Measurements from ENCODE around the gene C20orf173. TPM values are rescaled to one million over a fixed set of nuclear protein-coding genes. Genes with fewer than 3 reads are reported as not detected.

C20orf173 gene
- total and polyA plus RNA-seq, 2 of the 13 experiments (the other 11 are each of a cell fraction or from before 2014, with no cell fraction given) = not detected

DNA sequence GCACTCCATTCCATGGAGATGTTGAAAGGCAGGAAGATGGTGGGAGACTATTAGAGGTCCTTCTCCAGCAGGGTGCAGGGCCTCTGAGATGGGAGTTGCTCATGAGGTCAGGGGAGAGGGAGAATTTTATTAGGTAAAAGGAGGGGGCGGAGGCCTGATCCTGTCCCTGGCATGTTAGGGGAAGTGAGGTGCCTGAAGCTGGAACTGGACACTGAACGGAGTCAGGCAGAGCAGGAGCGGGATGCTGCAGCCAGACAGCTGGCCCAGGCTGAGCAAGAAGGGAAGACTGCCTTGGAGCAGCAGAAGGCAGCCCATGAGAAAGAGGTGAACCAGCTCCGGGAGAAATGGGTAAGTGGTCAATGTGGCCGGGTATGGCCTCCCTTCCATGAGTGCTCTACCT lies 49.7 kb downstream of the C20orf173 start (continued):
- peak; percentile 22 for TF ChIP-seq RBM22 (optimal IDR thresholded peaks at IDR 0.05; ENCODE audit: low read length)
- TF ChIP-seq NCOA5 (CRISPR knock-in tag; IDR thresholded peaks at IDR 0.05) = no peak

DNA sequence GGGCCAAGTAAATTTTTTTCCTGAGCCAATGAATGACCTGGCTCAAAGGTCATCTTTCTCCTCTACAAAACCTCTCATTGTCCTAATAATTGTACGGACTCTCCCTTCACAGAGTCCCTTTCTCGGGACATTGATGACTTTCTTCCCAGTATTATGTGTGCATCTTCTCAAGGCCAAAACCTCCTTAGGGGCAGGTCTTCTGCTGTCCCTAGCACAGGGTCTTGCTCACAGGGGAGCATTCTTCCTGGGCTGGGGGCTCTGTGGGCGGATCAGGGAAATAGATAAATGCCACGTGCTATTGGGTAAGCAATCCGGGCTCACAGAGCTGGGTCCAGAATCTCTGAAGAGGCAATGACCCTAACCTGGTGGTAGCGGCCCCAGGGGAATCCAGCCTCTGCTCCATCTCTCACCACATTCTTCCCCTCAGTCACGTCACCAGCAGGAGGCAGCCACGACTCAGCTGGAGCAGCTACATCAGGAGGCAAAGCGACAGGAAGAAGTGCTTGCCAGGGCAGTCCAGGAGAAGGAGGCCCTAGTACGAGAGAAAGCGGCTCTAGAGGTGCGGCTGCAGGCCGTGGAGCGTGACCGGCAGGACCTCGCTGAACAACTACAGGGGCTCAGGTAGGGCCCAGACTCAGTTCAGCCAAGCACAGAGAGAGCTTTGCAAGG lies 50.5 kb downstream of the C20orf173 start:
- POLR2A ChIA-PET = interaction anchor here (0.9 to 2.7 kb wide), 11 partner anchors 8 to 265 kb away, joined by 3 to 46 read pairs (median 3); partner anchors contain the start of genes CEP250, ERGIC3 and RBM39
- intact Hi-C loops (cut with micrococcal nuclease; ENCODE audit: unreplicated experiment) (loop anchor here (2.0 kb wide), 1 partner anchor 16 kb away; no protein-coding TSS in a partner anchor), in situ Hi-C loops (cut with HindIII; ENCODE audit: extremely low pct_ligation_motif_present, low pct_unique_long_range_greater_than_20kb) (no loop called here)
- peak overlapping the region; percentile 23 for H3K4me2 ChIP-seq (ENCODE audit: low read depth, low read length)
- H3K36me3 ChIP-seq (replicated peaks in 1 of 2; ENCODE audit: control insufficient read depth in 1 of 2, insufficient read depth in 2 of 2, low read length in 2 of 2) = peaks cover 35 to 73% of the 10 kb centered on the region in 2 experiments
- CTCF ChIA-PET (ENCODE audit: low intra/inter-chr PET ratio, low total read pairs) = interaction anchor here (1.1 kb wide), 1 partner anchor 15 kb away, joined by 3 read pairs; no protein-coding TSS in a partner anchor
- FAIRE-seq (no peak), DNase-seq (ENCODE audit: low spot score) (peak; percentile 77), ATAC-seq (peak; percentile 84)
- no TSS peak for BruUV-seq (replicated peaks)
- no peaks in the 10 kb centered on the region for H3K27me3 ChIP-seq (ENCODE audit: control insufficient read depth in 1 of 2, insufficient read depth in 2 of 2, low read length in 2 of 2)
- H2AFZ ChIP-seq (ENCODE audit: low read length) = no peak overlapping the region
- WGBS (ENCODE audit: low lambda C conversion rate) = 72% methylated on average over 16 of the region's 16 CpGs
- peaks cover 37% of the 10 kb centered on the region for H3K4me1 ChIP-seq (ENCODE audit: insufficient read depth, low read length)
- peak overlapping the region; percentile 4; the same call in 1 of the 2 replicates for H3K9ac ChIP-seq (ENCODE audit: insufficient read depth, low read depth, low read length)
- H3K4me3 ChIP-seq (replicated peaks in 1 of 3; ENCODE audit: insufficient read depth in 1 of 3, low read depth in 2 of 3, low read length in 3 of 3) = peak overlapping the region in 1 of 3 experiments; percentile 6; a peak in 1 of 6 replicates
- no peaks in the 10 kb centered on the region for H3K9me3 ChIP-seq (ENCODE audit: low read length)
- peak overlapping the region; percentile 57 for H3K27ac ChIP-seq (ENCODE audit: extremely low read length, insufficient read depth, low read length)
- H4K20me1 ChIP-seq (ENCODE audit: insufficient read depth, low read length) = no peaks in the 10 kb centered on the region
- no peaks in the 10 kb centered on the region for H3K79me2 ChIP-seq (ENCODE audit: insufficient read depth, low read length)
- TF ChIP-seq ZMYM2 (CRISPR knock-in tag; IDR thresholded peaks at IDR 0.05) (peak; percentile 4; the same call in 1 of the 2 replicates), ZNF616 (CRISPR knock-in tag; IDR thresholded peaks at IDR 0.05; ENCODE audit: low read depth) (0 out of 2 replicates have a peak, but pooled peaks have one; percentile 48), ZNF317 (CRISPR knock-in tag; IDR thresholded peaks at IDR 0.05) (0 out of 2 replicates have a peak, but pooled peaks have one; percentile 48), ZNF567 (CRISPR knock-in tag; IDR thresholded peaks at IDR 0.05; ENCODE audit: borderline replicate concordance) (0 out of 2 replicates have a peak, but pooled peaks have one; percentile 71), ZNF619 (CRISPR knock-in tag; IDR thresholded peaks at IDR 0.05) (peak; percentile 65; the same call in 1 of the 2 replicates), ZNF382 (CRISPR knock-in tag; IDR thresholded peaks at IDR 0.05; ENCODE audit: borderline replicate concordance) (0 out of 2 replicates have a peak, but pooled peaks have one; percentile 41), XRCC5 (optimal IDR thresholded peaks at IDR 0.05; ENCODE audit: low read length) (peak; percentile 82)
- TF ChIP-seq, protein P1, sequence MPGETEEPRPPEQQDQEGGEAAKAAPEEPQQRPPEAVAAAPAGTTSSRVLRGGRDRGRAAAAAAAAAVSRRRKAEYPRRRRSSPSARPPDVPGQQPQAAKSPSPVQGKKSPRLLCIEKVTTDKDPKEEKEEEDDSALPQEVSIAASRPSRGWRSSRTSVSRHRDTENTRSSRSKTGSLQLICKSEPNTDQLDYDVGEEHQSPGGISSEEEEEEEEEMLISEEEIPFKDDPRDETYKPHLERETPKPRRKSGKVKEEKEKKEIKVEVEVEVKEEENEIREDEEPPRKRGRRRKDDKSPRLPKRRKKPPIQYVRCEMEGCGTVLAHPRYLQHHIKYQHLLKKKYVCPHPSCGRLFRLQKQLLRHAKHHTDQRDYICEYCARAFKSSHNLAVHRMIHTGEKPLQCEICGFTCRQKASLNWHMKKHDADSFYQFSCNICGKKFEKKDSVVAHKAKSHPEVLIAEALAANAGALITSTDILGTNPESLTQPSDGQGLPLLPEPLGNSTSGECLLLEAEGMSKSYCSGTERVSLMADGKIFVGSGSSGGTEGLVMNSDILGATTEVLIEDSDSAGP (CRISPR knock-in tag; IDR thresholded peaks at IDR 0.05; ENCODE audit: borderline replicate concordance) = peak; percentile 69; the same call in 1 of the 2 replicates
- TF ChIP-seq, protein P2, sequence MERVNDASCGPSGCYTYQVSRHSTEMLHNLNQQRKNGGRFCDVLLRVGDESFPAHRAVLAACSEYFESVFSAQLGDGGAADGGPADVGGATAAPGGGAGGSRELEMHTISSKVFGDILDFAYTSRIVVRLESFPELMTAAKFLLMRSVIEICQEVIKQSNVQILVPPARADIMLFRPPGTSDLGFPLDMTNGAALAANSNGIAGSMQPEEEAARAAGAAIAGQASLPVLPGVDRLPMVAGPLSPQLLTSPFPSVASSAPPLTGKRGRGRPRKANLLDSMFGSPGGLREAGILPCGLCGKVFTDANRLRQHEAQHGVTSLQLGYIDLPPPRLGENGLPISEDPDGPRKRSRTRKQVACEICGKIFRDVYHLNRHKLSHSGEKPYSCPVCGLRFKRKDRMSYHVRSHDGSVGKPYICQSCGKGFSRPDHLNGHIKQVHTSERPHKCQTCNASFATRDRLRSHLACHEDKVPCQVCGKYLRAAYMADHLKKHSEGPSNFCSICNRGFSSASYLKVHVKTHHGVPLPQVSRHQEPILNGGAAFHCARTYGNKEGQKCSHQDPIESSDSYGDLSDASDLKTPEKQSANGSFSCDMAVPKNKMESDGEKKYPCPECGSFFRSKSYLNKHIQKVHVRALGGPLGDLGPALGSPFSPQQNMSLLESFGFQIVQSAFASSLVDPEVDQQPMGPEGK (CRISPR knock-in tag; IDR thresholded peaks at IDR 0.05) = peak; percentile 57; the same call in 1 of the 2 replicates
- TF ChIP-seq, protein P3, sequence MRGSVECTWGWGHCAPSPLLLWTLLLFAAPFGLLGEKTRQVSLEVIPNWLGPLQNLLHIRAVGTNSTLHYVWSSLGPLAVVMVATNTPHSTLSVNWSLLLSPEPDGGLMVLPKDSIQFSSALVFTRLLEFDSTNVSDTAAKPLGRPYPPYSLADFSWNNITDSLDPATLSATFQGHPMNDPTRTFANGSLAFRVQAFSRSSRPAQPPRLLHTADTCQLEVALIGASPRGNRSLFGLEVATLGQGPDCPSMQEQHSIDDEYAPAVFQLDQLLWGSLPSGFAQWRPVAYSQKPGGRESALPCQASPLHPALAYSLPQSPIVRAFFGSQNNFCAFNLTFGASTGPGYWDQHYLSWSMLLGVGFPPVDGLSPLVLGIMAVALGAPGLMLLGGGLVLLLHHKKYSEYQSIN (CRISPR knock-in tag; IDR thresholded peaks at IDR 0.05; ENCODE audit: borderline replicate concordance) = no peak
- TF ChIP-seq, protein P4, sequence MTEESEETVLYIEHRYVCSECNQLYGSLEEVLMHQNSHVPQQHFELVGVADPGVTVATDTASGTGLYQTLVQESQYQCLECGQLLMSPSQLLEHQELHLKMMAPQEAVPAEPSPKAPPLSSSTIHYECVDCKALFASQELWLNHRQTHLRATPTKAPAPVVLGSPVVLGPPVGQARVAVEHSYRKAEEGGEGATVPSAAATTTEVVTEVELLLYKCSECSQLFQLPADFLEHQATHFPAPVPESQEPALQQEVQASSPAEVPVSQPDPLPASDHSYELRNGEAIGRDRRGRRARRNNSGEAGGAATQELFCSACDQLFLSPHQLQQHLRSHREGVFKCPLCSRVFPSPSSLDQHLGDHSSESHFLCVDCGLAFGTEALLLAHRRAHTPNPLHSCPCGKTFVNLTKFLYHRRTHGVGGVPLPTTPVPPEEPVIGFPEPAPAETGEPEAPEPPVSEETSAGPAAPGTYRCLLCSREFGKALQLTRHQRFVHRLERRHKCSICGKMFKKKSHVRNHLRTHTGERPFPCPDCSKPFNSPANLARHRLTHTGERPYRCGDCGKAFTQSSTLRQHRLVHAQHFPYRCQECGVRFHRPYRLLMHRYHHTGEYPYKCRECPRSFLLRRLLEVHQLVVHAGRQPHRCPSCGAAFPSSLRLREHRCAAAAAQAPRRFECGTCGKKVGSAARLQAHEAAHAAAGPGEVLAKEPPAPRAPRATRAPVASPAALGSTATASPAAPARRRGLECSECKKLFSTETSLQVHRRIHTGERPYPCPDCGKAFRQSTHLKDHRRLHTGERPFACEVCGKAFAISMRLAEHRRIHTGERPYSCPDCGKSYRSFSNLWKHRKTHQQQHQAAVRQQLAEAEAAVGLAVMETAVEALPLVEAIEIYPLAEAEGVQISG (CRISPR knock-in tag; IDR thresholded peaks at IDR 0.05) = peak; percentile 45; the same call in 1 of the 2 replicates
